Mammary epithelial cell (primary cell): Measurements from ENCODE around the gene CDK14.

Experiments
- EZH2 ChIP-seq: IDR thresholded peaks from 2 replicates; pipeline ENCODE4 v1.6.1; 2012; ENCODE audit warnings: low read length, inconsistent platforms, borderline replicate concordance
- TF ChIP-seq, protein P1 (sequence below), 2 donors: IDR thresholded peaks in 1 of 2; conservative IDR thresholded peaks in 1 of 2; 2 replicates each; pipeline ENCODE4 v1.5.1; 2011 to 2012; ENCODE audit warnings: inconsistent platforms in 2 of 2, low read length in 2 of 2, mild to moderate bottlenecking in 2 of 2, control low read depth in 1 of 2, low read depth in 1 of 2; ENCODE audit not compliant: insufficient read depth in 1 of 2; ENCODE audit errors: extremely low read depth in 1 of 2

GRCh38 chr7:90945104-90945787, 349.1 kb downstream of the CDK14 start:
- TF ChIP-seq EZH2: no peak
- TF ChIP-seq, protein P1, sequence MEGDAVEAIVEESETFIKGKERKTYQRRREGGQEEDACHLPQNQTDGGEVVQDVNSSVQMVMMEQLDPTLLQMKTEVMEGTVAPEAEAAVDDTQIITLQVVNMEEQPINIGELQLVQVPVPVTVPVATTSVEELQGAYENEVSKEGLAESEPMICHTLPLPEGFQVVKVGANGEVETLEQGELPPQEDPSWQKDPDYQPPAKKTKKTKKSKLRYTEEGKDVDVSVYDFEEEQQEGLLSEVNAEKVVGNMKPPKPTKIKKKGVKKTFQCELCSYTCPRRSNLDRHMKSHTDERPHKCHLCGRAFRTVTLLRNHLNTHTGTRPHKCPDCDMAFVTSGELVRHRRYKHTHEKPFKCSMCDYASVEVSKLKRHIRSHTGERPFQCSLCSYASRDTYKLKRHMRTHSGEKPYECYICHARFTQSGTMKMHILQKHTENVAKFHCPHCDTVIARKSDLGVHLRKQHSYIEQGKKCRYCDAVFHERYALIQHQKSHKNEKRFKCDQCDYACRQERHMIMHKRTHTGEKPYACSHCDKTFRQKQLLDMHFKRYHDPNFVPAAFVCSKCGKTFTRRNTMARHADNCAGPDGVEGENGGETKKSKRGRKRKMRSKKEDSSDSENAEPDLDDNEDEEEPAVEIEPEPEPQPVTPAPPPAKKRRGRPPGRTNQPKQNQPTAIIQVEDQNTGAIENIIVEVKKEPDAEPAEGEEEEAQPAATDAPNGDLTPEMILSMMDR (conservative IDR thresholded peaks at IDR 0.05 in 1 of 2, IDR thresholded peaks at IDR 0.05 in 1 of 2; ENCODE audit: extremely low read depth in 1 of 2, insufficient read depth in 1 of 2, low read depth in 1 of 2, low read length in 2 of 2): no peak
